Neural progenitor cell (in vitro differentiated cells): ENCODE measurements around the gene RAC2. TPM values are rescaled to one million over a fixed set of nuclear protein-coding genes. Genes with fewer than 3 reads are reported as not detected.

ENCODE experiments used
- DNase-seq: peaks from one replicate; pipeline ENCODE4 v3.0.0-alpha.2; 2016; ENCODE audit warnings: low spot score
- H2AFZ ChIP-seq: fragments of 200-600 bp; sonication (generic); replicated peaks from 2 replicates; pipeline ENCODE4 v1.6.1; 2016; ENCODE audit warnings: antibody characterized with exemption
- H3F3A ChIP-seq: fragments of 200-600 bp; sonication (generic); 2 replicates; pipeline ENCODE4 v1.6.1; 2016; ENCODE audit warnings: antibody characterized with exemption, low read depth
- H3K27ac ChIP-seq: fragments of 200-600 bp; sonication (generic); 2 replicates; pipeline ENCODE4 v1.5.1; 2016; ENCODE audit warnings: mild to moderate bottlenecking
- H3K27me3 ChIP-seq: fragments of 200-600 bp; sonication (generic); 2 replicates; pipeline ENCODE4 v1.6.1; 2016; ENCODE audit warnings: mild to moderate bottlenecking, moderate library complexity
- H3K36me3 ChIP-seq: fragments of 200-600 bp; sonication (generic); 2 replicates; pipeline ENCODE4 v1.5.1; 2016
- H3K4me1 ChIP-seq: fragments of 200-600 bp; sonication (generic); 2 replicates; pipeline ENCODE4 v1.6.1; 2016; ENCODE audit warnings: mixed run types
- H3K4me2 ChIP-seq: fragments of 200-600 bp; sonication (generic); 2 replicates; pipeline ENCODE4 v1.6.1; 2016
- H3K4me3 ChIP-seq: fragments of 200-600 bp; sonication (generic); 2 replicates; pipeline ENCODE4 v1.5.1; 2016
- H3K79me2 ChIP-seq: fragments of 200-600 bp; sonication (generic); 2 replicates; pipeline ENCODE4 v1.6.1; 2016; ENCODE audit warnings: low read depth
- H3K9ac ChIP-seq: fragments of 200-600 bp; sonication (generic); 2 replicates; pipeline ENCODE4 v1.6.1; 2016
- H3K9me3 ChIP-seq: fragments of 200-600 bp; sonication (generic); 2 replicates; pipeline ENCODE4 v1.5.1; 2016; ENCODE audit warnings: low read depth
- H4K20me1 ChIP-seq: fragments of 200-600 bp; sonication (generic); 2 replicates; pipeline ENCODE4 v1.6.1; 2016; ENCODE audit warnings: low read depth
- H3K27ac Mint-ChIP-seq: 3 replicates; pipeline ENCODE4 v1.8.0; 2021; ENCODE audit warnings: mixed read lengths
- H3K27me3 Mint-ChIP-seq: 2 replicates; pipeline ENCODE4 v1.8.0; 2022; ENCODE audit warnings: low read depth, mild to moderate bottlenecking, inconsistent platforms, moderate library complexity, mixed read lengths; ENCODE audit not compliant: insufficient read depth
- H3K36me3 Mint-ChIP-seq: 3 replicates; pipeline ENCODE4 v1.8.0; 2021; ENCODE audit warnings: mixed read lengths
- H3K4me1 Mint-ChIP-seq: 3 replicates; pipeline ENCODE4 v1.8.0; 2021; ENCODE audit warnings: mixed read lengths
- H3K4me3 Mint-ChIP-seq: 3 replicates; pipeline ENCODE4 v1.8.0; 2021; ENCODE audit warnings: mild to moderate bottlenecking, moderate library complexity, mixed read lengths
- H3K9me3 Mint-ChIP-seq: 3 replicates; pipeline ENCODE4 v1.8.0; 2020; ENCODE audit warnings: mixed read lengths
- EZH2 ChIP-seq: fragments of 200-600 bp; sonication (generic); IDR thresholded peaks from 2 replicates; pipeline ENCODE4 v1.6.1; 2017; ENCODE audit warnings: antibody characterized with exemption, mild to moderate bottlenecking, moderate library complexity
- EZH2phosphoT487 ChIP-seq: fragments of 200-600 bp; sonication (generic); IDR thresholded peaks from 2 replicates; pipeline ENCODE4 v1.6.1; 2017; ENCODE audit warnings: antibody characterized with exemption
- total RNA-seq: library from RNA; depleted of rRNA; stranded (reverse); fragments of >200 nt; gene quantifications from 2 replicates; pipeline ENCODE4 v1.2.3, GENCODE V29; 2015; ENCODE audit warnings: low replicate concordance
- TF ChIP-seq, protein P1 (sequence below): fragments of 200-600 bp; sonication (generic); IDR thresholded peaks from 2 replicates; pipeline ENCODE4 v1.5.1; 2017; ENCODE audit warnings: antibody characterized with exemption, mild to moderate bottlenecking

The RAC2 gene
- total RNA-seq, 1 donor from 2014 or later: 1.7 TPM

GRCh38 chr22:37184816-37185541, 59.1 kb downstream of the RAC2 start:
- H3K36me3 ChIP-seq: no peaks in the 10 kb centered on the region
- no peak overlapping the region for H2AFZ ChIP-seq
- H3K27ac ChIP-seq: no peak overlapping the region
- H3K4me1 ChIP-seq: peaks cover 25% of the 10 kb centered on the region
- H3K79me2 ChIP-seq: no peaks in the 10 kb centered on the region
- no peak overlapping the region for H3K4me3 ChIP-seq
- no peaks in the 10 kb centered on the region for H4K20me1 ChIP-seq
- Mint-ChIP-seq H3K36me3 (peaks cover 5% of the 10 kb centered on the region), H3K4me1 (peaks cover 41% of the 10 kb centered on the region), H3K27me3 (peaks cover 5% of the 10 kb centered on the region), H3K4me3 (peak overlapping the region; percentile 18), H3K9me3 (no peaks in the 10 kb centered on the region), H3K27ac (peak overlapping the region; percentile 86)
- TF ChIP-seq EZH2phosphoT487: no peak
- TF ChIP-seq, protein P1, sequence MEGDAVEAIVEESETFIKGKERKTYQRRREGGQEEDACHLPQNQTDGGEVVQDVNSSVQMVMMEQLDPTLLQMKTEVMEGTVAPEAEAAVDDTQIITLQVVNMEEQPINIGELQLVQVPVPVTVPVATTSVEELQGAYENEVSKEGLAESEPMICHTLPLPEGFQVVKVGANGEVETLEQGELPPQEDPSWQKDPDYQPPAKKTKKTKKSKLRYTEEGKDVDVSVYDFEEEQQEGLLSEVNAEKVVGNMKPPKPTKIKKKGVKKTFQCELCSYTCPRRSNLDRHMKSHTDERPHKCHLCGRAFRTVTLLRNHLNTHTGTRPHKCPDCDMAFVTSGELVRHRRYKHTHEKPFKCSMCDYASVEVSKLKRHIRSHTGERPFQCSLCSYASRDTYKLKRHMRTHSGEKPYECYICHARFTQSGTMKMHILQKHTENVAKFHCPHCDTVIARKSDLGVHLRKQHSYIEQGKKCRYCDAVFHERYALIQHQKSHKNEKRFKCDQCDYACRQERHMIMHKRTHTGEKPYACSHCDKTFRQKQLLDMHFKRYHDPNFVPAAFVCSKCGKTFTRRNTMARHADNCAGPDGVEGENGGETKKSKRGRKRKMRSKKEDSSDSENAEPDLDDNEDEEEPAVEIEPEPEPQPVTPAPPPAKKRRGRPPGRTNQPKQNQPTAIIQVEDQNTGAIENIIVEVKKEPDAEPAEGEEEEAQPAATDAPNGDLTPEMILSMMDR: no peak
- no peak for TF ChIP-seq EZH2
- H3K9me3 ChIP-seq: no peaks in the 10 kb centered on the region
- no peaks in the 10 kb centered on the region for H3K27me3 ChIP-seq
- no peak for DNase-seq
- no peak overlapping the region for H3K9ac ChIP-seq
- H3K4me2 ChIP-seq: no peak overlapping the region
- peaks cover 30% of the 10 kb centered on the region for H3F3A ChIP-seq

GRCh38 chr22:37184380-37184755, 59.7 kb downstream of the RAC2 start:
- H3K9me3 Mint-ChIP-seq: no peaks in the 10 kb centered on the region
- no peak for DNase-seq
- H3K27me3 Mint-ChIP-seq: peaks cover 5% of the 10 kb centered on the region
- Histone ChIP-seq H3K27me3 (no peaks in the 10 kb centered on the region), H3K4me2 (no peak overlapping the region), H3K36me3 (no peaks in the 10 kb centered on the region), H3K4me1 (peaks cover 21% of the 10 kb centered on the region), H3K27ac (no peak overlapping the region), H2AFZ (no peak overlapping the region), H3F3A (peaks cover 24% of the 10 kb centered on the region), H3K9me3 (no peaks in the 10 kb centered on the region), H3K9ac (no peak overlapping the region), H3K4me3 (no peak overlapping the region), H4K20me1 (no peaks in the 10 kb centered on the region), H3K79me2 (no peaks in the 10 kb centered on the region)
- peaks cover 3% of the 10 kb centered on the region for H3K36me3 Mint-ChIP-seq
- TF ChIP-seq EZH2: no peak
- H3K4me1 Mint-ChIP-seq: peaks cover 44% of the 10 kb centered on the region
- H3K4me3 Mint-ChIP-seq: no peak overlapping the region
- peak overlapping the region; percentile 86 for H3K27ac Mint-ChIP-seq

GRCh38 chr22:37183432-37184379, 60.4 kb downstream of the RAC2 start:
- Mint-ChIP-seq H3K9me3 (no peaks in the 10 kb centered on the region), H3K4me1 (peaks cover 44% of the 10 kb centered on the region), H3K4me3 (no peak overlapping the region), H3K27ac (peak overlapping the region; percentile 74), H3K27me3 (peaks cover 5% of the 10 kb centered on the region), H3K36me3 (peaks cover 2% of the 10 kb centered on the region)
- H3K27ac ChIP-seq: no peak overlapping the region
- H3F3A ChIP-seq: peaks cover 21% of the 10 kb centered on the region
- H4K20me1 ChIP-seq: no peaks in the 10 kb centered on the region
- no peak overlapping the region for H3K4me2 ChIP-seq
- DNase-seq: no peak
- no peaks in the 10 kb centered on the region for H3K27me3 ChIP-seq
- no peaks in the 10 kb centered on the region for H3K36me3 ChIP-seq
- no peak for TF ChIP-seq EZH2phosphoT487
- TF ChIP-seq, protein P1: no peak
- TF ChIP-seq EZH2: no peak
- no peak overlapping the region for H3K9ac ChIP-seq
- no peaks in the 10 kb centered on the region for H3K79me2 ChIP-seq
- H2AFZ ChIP-seq: no peak overlapping the region
- no peaks in the 10 kb centered on the region for H3K9me3 ChIP-seq
- no peak overlapping the region for H3K4me3 ChIP-seq
- H3K4me1 ChIP-seq: peaks cover 19% of the 10 kb centered on the region
